GM11168 (cell line): ENCODE results near the gene TSPAN14.

ENCODE experiments used
- in situ Hi-C: fragments of 300-500 bp; cut with MboI; formaldehyde crosslinking; loops from one replicate; pipeline ENCODE4 v1.12.0; 2022; ENCODE audit warnings: low sequenced_read_pairs; ENCODE audit not compliant: unreplicated experiment

The TSPAN14 gene

DNA sequence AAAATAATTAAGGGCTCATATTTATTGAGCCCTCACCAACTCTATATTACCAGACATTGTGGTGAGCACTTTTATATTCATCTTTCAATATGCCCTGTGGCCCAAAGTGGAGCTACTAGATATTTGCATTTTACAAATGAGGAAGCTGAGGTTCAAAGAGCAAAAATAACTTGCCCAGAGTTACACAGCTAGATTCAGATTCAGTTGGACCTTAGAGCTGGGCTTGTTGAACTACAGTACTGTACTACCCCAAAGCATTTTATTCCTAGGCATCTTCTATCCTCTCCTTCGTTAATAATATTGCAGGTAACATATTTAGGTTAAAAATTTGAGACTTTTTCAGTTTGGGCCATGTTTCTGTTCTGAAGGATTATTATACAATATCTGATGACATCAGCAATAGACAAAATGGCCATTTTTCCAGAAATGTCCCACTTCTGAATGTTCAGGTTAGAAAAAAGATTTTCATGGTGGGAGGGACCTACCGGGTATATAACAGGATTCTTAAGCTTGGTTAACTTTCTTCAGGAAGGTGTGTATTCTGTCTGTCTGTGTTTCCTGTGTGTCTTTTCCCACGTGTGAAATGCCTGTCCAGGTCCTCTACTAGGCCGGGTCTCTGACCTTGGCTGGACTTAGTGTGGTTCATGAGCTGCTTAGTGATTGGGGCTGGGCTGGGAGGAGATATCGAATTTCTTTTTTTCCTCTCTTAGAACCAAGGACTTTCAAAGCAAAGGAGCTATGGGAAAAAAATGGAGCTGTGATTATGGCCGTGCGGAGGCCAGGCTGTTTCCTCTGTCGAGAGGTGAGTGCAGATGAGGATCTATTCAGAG lies 32.2 kb upstream of the TSPAN14 start:
- in situ Hi-C loops, result no loop called here

DNA sequence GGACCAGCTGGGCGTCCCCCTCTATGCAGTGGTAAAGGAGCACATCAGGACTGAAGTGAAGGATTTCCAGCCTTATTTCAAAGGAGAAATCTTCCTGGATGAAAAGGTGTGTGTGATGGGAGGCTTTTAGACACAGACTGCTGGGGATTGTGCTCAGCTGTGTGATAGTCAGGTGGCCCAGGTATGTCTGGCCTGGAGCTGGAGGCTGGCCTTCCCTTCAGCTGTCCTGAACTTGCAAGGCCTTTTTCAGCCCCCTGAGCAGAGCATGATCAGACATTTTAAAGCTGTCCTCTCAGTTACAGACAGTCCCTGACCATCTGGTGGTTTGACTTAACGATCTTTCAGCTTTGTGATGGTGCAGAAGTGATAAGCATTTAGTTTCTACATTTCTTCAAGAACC lies 28.2 kb upstream of the TSPAN14 start:
- in situ Hi-C loops, result no loop called here

DNA sequence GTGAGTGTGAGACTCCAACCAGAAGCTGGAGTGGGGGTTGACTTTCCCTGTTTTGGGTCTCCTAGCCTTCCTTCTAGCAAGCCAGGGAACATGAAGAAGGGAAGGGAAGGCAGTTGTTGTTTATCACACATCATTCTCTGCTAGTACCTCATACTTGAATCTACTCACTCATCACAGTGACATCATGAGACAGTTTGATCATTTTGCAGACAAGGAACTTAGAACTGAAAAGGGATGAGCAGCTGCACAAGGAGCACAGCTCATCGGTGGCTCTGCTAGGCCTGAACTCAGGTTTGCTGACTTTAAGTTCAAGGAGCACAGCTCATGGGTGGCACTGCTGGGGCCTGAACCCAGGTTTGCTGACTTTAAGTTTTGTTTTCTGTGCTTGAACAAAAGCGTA lies 26.6 kb upstream of the TSPAN14 start:
- in situ Hi-C loops, result no loop called here

DNA sequence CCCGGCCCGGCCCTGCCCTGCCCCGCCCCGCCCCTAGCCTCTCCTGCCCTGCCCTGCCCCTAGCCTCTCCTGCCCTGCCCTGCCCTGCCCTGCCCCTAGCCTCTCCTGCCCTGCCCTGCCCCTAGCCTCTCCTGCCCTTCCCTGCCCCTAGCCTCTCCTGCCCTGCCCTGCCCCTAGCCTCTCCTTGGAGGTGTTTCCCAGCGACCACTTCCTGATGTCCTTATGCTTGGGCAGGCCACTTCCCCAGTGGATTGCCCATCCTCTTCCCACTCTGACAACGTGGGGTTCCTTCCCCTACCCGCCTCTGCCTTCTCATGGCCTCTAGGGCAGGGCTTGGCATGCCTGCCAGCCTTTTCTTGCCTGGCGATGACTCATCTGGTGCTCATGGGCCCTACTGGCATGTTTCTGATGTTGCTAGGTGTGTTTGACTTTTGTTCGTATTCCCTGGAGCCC lies 24.6 kb upstream of the TSPAN14 start:
- in situ Hi-C loops, result no loop called here

DNA sequence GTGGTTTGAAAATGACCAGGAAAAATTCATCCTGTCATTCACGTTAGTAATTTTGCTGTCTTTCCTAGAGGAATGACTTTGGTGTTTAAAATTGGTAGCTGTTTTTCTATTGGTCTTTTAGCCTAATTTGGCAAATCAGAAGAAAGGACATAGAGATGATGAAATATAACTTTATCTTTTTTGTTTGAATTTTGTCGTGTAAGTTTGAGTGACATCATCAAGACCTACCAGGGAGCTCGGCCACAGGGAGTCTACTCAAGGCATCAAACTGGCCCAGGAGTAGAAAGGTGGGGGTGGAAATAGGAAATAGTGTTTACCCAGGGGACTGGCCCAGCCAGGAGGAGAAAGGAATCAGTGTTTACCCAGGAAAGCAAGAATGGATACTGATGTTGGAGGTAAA lies 21.0 kb upstream of the TSPAN14 start:
- in situ Hi-C loops, result no loop called here

DNA sequence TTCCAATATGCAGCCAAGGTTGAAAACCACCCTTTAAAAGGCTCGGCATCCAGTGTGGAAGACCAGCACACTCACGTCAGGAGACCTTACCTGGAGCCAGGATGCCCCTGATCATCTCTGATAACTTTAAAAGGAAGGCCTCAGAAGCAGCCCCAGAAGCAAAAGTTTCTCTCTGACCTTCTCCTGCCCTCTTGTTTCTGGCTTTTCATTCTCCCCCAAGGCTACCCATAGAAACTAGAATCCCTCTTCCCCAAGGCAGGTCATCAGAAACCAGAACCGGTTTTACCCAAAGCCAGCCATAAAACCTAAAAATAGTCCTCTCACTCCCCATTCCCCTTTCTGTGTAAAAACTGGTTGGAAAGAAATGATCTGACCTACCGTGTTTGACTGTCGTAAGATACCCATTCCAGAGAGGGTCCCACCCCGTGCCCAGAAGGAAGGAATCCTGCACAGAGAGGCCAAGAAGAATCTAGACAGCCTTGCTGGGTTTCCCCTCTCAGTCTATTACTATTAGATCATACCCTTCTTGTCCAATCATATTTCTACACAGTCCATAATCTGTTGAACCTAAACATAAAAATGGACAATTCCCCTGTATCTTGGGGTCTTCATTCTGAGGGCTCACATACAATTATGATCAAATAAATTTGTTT lies 17.5 kb upstream of the TSPAN14 start:
- in situ Hi-C loops, result no loop called here

DNA sequence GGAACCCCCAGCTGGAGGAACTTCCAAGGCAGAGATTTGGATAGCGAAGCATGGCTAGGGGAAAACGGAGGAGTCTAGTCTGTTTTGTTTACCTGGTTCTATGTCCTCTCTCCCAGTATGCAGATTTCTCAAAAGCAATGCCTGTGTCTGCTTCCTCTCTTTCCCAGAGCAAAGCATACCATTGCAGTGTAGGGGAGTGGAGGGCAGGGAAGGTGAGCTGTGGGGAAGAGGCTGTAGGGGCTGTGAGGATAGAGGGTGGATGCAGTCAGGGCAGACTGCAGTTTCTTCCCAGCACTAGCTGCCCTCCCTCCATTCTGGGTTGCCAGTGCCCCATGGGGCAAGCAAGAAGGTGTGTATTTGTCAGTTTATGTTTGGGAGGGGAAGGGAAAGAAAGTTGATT lies 16.9 kb upstream of the TSPAN14 start:
- in situ Hi-C loops, result no loop called here

DNA sequence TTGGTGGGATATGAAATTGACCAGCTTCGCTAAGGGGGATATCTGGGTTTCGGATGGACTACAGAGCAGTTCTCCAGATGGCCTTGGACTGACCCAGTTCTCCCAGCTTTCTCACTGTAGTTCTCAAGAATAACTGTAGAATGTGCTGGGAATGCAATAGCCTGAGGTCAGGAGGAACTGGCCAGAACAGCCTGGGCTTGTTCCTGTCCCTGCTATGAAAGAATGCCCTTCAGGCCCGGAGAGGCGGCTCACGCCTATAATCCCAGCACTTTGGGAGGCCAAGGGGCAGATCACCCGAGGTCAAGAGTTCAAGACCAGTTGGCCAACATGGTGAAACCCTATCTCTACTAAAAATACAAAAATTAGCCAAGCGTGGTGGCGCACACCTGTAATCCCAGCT lies 12.3 kb upstream of the TSPAN14 start:
- in situ Hi-C loops, result no loop called here

DNA sequence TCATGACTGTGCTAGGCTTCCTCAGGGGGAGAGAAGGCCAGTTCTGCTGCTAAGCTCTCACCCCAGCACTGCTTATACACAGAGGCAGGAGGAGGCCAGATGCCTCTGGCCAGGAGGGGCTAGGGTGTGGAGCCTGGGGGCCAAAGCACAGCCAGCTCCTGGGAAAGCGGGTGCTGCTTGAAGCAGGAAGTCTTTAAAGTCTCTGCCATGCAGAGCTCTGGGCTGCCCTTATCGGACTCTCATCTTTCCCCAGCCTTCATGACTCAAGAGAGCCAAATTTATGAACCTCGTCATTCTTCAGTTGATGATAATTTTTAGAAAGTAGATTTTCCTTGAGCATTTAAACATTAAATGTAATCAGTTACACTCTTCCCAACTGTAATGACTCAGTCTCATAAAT lies 11.2 kb upstream of the TSPAN14 start:
- in situ Hi-C loops, result no loop called here

DNA sequence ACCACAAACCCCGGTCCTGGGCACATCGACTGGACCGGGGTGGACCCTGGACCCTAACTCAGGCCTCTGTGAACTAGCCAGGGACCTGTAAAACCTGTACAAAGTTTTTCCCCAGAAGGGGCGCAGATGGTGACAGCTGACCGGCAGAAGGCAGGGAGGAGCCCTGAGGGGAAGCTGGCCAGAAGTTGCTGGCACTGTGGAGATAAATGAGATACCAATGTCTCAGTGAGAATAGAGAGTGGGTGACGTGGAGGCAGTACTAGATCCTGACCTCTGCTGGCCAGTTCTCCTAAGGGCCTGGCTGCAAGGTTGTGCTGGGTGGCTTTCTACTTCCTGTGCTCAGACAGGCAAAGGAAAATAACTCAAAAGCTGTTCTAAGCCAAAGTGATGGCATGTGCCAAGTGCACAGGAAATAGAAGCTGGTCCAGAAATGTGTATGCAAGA lies 10.6 kb upstream of the TSPAN14 start:
- in situ Hi-C loops, result no loop called here

DNA sequence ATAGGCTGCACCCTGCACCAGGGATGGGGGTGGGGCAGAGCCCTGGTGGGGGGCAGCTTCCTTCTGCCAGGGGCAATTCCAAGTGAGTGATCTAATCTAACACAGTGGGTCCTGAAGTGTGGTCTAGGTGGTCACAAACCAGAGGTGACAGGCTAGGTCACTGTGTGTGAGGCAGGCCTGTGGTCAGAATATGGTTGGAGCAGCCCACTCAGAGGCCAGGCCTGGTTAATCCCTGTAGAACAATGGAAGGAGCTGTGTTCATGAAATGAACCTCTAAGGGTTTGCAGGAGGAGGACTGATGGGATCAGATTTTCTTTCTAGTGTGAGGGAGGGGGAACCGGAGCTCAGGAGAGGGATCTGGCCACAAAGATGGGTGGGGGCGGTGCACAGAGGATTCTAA lies 10.0 kb upstream of the TSPAN14 start:
- in situ Hi-C loops, result no loop called here

DNA sequence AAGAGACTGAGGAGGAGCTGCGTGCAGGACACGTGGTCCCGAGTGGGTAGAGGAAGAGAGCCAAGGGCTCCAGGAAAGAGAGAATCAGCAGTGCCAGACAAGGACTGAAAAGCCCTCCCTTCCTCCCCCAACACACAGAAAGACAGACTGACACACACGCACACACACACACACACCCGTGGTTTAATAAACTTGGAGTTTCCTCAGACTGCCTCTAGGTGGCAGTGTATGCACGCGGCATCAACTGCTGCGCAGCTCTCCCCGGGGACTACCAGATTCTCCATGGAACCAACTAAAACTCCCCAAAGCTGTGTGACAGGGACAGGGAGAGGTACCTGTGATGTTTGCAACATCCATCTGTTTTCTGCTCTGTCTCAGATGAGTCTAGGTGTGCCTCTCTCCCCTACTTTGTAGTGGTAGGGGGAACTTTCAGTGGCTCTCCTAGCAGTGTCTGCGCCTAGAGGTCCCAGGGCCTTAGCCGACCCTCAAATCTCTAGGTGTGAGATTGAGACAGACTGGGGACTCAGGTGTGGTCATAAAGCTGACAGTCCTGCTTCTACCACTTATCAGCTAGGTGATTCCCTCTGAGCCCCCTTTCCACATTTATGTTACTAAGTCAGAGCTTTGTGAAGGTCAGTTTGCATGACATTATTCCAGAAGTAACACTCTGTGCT lies 9.3 kb upstream of the TSPAN14 start:
- in situ Hi-C loops, result no loop called here

DNA sequence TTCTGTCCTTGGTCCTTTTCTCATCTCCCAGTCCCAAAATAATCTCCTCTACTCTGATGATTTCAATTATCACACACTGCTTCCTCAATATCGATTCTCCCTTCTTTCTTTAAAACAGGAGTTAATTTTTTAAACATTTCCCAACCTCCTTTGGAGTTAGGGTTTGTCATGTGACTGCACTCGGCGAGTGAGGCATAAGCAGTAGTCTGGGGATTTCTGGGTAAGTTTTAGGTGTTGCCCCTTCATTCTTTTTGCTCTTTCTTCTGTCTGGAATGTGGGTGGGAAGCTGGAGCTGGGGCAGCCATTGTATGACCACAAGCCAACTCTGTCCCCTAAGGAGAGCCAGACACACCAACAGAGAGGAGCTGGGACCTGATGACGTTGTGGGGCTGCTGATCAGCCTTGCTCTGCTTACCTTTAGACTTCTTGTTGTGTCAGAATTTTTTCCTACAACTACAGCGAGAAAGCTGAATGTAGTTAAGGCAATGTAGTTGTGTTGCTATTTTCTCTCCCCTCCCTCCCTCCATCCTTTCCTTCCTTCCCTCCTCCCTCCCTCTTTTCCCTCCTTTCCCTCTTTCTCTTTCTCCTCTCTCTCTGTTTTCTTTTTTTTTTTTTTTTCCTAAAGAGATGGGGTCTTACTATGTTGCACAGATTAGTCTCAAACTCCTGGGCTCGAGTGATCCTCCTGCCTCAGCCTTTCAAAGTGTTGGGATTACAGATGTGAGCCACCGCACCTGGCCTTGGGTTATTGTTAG lies 6.5 kb upstream of the TSPAN14 start:
- in situ Hi-C loops, result no loop called here

DNA sequence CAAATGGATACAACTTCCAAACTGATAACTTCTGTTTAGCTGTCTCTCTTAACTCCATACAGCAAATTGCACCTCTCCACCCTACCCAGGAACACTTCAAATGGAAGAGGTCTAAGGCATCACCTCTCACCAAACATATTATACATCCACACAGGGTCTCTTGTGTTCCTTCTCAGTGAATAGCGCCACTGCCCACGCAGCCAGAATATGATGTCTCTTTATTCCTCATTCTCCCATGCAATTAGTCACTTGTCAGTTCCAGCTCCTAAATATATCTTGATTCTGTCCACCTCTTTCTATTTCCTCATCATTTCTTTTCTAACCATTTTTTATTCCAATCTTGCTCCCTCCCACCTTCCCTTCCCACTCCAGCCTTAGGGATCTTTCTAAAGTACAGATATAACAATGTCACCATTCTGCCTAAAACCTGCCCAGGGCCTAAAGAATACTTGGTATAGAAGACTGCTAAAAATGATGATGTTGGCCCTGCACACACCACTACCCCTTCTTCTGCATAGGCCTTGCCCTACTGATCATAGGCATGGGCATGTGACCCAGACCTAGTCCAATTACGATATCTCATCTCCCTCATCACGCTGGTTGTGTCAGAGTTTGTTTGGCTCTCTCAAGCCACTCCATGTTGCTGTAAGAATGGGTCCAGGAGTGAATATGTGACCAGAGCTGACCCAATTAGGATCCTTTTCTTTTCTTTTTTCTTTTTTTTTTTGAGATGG lies 5.7 kb upstream of the TSPAN14 start:
- in situ Hi-C loops, result no loop called here

DNA sequence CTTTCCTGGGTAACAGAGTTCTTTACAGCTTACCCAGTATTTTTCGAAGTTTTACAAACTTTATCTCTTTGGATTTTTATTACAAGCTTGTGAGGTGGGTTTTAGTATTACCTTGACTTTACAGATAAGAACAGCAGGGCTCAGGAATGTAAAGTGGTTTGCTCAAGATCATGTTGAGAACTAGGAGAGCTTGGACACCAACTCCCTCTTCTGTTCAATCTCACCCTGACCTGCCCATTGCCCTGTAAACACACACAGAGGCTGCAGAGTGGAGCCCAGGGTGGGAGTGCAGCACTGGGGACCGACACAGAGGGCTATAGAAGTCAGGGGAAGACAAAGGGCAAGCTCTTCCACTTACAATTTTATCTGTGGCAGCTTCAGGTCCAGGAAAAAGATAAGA lies 4.6 kb upstream of the TSPAN14 start:
- in situ Hi-C loops, result no loop called here

DNA sequence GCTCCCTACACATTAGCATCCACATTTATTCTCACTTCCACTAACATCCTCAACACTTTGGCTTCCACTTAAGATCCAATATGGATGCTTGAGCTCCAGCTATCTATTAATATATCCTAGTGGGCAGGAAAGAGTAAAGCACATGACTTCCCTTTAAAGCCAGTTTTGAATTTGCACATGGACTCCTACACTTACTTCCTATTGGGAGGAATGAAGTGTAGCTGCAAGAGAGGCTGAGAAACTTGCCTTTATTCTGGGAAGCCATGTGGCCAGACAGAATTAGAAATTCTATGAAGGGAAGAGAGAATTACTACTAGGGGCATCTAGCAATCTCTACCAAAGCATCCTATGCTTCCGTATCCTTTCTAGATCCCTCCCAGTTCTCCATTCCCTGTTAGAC lies 3.0 kb upstream of the TSPAN14 start:
- in situ Hi-C loops, result loop anchor here (5.0 kb wide), 1 partner anchor 51 kb away; no protein-coding TSS in a partner anchor

DNA sequence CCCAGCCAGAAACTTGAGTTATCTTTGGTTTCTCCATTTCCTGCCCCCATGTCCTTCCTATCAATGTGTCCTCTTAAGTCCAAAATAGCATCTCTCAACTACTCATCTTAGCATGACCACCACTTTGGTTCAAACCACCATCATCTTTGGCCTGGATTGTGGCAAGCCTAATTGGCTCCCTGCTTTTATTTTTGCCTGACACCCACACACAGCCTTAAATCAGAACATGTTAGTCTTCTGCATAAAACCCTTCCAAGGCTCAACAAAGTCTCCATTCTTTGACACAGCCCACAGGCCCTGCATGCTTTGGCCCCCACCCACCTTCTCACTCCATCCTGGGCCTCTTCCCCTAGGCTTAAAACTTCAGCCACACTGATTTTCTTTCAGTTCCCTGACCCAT lies 2.0 kb upstream of the TSPAN14 start:
- in situ Hi-C loops, result loop anchor here (5.0 kb wide), 1 partner anchor 50 kb away; no protein-coding TSS in a partner anchor

DNA sequence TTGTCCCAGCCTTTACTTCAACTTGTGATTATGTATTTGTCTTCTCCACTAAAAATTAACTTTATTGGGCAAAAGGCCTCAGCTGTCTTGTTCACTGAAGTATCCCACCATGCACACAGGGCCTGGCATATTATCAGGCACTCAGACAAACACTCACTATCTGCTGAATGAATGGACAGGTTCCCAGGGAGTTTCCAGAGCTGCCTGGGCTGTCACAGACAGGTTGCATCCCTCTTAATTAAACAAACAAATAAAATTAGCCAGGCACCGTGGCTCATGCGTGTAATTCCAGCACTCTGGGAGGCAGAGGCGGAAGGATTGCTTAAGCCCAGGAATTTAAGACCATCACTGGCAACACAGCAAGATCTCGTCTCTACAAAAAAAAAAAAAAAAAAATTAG lies 1.5 kb upstream of the TSPAN14 start:
- in situ Hi-C loops, result loop anchor here (5.0 kb wide), 1 partner anchor 50 kb away; no protein-coding TSS in a partner anchor

DNA sequence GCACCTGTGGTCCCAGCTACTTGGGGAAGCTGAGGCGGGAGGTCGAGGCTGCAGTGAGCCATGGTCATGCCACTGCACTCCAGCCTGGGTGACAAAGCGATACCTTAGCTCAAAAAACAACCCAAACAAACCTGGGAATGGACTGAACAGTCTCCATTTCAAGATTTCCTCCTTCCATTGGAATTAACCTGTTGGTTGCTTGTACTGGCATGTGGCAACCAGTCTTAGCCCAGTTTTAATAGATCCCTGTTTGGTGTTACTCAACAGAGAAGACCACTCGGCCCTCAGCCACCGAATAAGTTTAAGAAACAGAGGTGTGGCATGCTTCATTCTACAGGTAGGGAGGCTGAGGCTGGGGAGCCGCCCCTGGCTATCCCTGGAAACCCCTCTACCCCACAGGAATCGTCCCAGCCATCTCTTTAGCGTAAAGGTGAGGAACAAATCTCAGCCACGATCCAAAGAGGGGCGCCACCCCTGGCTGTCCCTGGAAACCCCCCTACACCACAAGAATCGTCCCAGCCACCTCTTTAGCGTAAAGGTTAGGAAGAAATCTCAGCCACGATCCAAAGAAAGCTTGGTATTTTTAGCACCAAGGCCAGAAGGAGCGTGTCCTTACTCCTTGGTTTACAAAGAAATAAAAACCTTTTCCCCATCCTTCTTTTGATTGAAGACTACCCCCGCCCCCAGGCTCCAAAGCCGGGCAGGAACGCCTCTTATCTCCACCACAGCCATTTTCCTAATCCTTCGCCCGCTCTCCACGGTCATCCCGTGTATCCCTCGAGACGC lies 861 bp upstream of the TSPAN14 start:
- in situ Hi-C loops, result loop anchor here (5.0 kb wide), 1 partner anchor 49 kb away; no protein-coding TSS in a partner anchor
